Spleen (tissue), 7 donors: ENCODE results near the gene WBP4.

Experiments
- POLR2A ChIP-seq, 3 donors: fragments of 450-650 bp; IDR thresholded peaks; one replicate each; pipeline ENCODE4 v1.5.1; 2017; ENCODE audit warnings: antibody characterized with exemption in 3 of 3, mild to moderate bottlenecking in 1 of 3
- POLR2AphosphoS5 ChIP-seq, 3 donors: sonication (generic); formaldehyde crosslinking; IDR thresholded peaks; one replicate each; pipeline ENCODE4 v1.5.1; 2017; ENCODE audit warnings: antibody characterized with exemption in 3 of 3
- TF ChIP-seq, protein P1 (sequence below), 11 experiments: fragments of 200-600 bp in 7 of 11; fragments of 450-650 bp in 4 of 11; sonication (generic) in 4 of 11; IDR thresholded peaks in 8 of 11; conservative IDR thresholded peaks in 3 of 11; 1 replicate in 7 of 11; 2 replicates in 4 of 11; pipeline versions ENCODE4 v1.4.0 to v1.8.0; 2016 to 2021; ENCODE audit warnings: antibody characterized with exemption in 11 of 11, inconsistent platforms in 4 of 11, mild to moderate bottlenecking in 1 of 11
- donor health status: DM: no; HTN: no; CAD: no; lungs with moderate emphysema.
- donor health status: DM: no; HTN: no; CAD: no.
- donor health status: DM: no; HTN: no; CAD: no.

DNA sequence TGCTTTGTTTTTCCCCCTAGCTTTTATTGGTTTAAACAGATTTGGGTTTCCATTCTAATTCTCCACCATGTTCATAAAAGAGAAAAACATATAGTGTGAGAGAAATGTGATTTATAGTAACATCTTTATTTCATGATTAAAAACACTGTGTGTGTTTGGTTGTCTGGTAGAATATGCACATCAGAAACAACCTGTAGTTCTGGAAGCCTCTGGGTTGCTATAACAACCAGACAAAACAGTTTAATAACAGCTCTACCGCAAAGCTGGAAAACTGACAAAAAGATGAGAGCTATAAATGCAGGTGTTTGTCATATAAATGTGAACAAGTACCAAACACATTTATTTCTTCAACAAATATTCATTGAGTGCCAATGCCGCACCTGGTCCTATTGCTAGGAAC lies 61.5 kb downstream of the WBP4 start:
- TF ChIP-seq POLR2AphosphoS5 (IDR thresholded peaks at IDR 0.05): no peak
- TF ChIP-seq, protein P1, sequence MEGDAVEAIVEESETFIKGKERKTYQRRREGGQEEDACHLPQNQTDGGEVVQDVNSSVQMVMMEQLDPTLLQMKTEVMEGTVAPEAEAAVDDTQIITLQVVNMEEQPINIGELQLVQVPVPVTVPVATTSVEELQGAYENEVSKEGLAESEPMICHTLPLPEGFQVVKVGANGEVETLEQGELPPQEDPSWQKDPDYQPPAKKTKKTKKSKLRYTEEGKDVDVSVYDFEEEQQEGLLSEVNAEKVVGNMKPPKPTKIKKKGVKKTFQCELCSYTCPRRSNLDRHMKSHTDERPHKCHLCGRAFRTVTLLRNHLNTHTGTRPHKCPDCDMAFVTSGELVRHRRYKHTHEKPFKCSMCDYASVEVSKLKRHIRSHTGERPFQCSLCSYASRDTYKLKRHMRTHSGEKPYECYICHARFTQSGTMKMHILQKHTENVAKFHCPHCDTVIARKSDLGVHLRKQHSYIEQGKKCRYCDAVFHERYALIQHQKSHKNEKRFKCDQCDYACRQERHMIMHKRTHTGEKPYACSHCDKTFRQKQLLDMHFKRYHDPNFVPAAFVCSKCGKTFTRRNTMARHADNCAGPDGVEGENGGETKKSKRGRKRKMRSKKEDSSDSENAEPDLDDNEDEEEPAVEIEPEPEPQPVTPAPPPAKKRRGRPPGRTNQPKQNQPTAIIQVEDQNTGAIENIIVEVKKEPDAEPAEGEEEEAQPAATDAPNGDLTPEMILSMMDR (IDR thresholded peaks at IDR 0.05 in 8 of 11, conservative IDR thresholded peaks at IDR 0.05 in 3 of 11): no peak
- no peak for TF ChIP-seq POLR2A (IDR thresholded peaks at IDR 0.05)
